Body of pancreas (tissue), 4 donors: Measurements from ENCODE around the gene CBS.
"Not testable (repeated sequence)": the region's sequence is repeated elsewhere in the genome, so short reads cannot be mapped to it uniquely, and the experiment has no call there.

Experiments used
- POLR2A ChIP-seq, 3 donors: fragments of 450-650 bp; IDR thresholded peaks; one replicate each; pipeline ENCODE4 v1.6.1; 2016; ENCODE audit warnings: antibody characterized with exemption in 3 of 3, mild to moderate bottlenecking in 2 of 3
- TF ChIP-seq, protein P1 (sequence below), 7 experiments: fragments of 450-650 bp in 4 of 7; fragments of 200-600 bp in 3 of 7; sonication (generic) in 3 of 7; IDR thresholded peaks; one replicate each; pipeline ENCODE4 v1.5.1; 2016 to 2019; ENCODE audit warnings: antibody characterized with exemption in 7 of 7

DNA sequence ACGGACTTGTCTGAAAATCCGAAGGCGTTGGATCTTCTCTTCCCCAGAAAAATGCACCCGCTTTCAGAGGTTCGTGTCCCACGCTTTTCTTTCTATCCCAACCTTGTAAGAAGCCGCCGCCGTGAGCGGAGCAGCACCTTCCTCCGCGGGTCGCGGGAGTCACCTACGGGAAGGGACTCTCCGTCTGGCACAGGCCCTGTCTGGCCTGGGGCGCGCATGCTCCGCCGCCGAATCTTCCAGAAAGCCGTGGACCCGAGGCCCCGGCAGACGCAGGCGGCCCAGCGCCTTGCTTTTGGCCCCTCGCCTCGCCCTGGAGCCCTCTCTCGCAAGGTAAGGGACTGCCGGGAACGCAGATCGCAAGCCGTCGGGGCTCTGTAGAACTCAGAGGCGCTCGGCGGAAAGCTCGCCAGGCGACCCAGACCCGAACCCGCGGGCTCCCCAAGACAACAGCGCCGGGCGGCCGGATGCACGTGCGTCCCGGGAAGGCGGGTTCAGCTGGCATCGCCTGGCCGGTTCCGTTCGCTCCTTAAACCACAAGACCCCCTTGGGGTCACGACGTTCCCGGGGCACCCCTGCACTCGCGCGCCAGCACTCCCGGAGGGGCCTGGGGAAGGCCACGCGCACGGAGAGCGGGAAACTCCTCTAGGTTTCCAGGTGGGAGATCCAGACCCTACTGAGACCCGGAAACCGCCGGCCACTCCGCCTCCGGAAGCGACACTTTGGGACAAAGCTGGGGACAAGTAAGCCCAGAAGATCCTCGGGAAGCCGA, 1.1 kb downstream of the CBS start:
- TF ChIP-seq, protein P1, sequence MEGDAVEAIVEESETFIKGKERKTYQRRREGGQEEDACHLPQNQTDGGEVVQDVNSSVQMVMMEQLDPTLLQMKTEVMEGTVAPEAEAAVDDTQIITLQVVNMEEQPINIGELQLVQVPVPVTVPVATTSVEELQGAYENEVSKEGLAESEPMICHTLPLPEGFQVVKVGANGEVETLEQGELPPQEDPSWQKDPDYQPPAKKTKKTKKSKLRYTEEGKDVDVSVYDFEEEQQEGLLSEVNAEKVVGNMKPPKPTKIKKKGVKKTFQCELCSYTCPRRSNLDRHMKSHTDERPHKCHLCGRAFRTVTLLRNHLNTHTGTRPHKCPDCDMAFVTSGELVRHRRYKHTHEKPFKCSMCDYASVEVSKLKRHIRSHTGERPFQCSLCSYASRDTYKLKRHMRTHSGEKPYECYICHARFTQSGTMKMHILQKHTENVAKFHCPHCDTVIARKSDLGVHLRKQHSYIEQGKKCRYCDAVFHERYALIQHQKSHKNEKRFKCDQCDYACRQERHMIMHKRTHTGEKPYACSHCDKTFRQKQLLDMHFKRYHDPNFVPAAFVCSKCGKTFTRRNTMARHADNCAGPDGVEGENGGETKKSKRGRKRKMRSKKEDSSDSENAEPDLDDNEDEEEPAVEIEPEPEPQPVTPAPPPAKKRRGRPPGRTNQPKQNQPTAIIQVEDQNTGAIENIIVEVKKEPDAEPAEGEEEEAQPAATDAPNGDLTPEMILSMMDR (IDR thresholded peaks at IDR 0.05): not testable (repeated sequence)
- not testable (repeated sequence) for TF ChIP-seq POLR2A (IDR thresholded peaks at IDR 0.05)
